T-cell (primary cell): Measurements from ENCODE around the gene KCNG2. TPM values are rescaled to one million over a fixed set of nuclear protein-coding genes. Genes with fewer than 3 reads are reported as not detected.

Experiments used
- ATAC-seq, 4 experiments: fragments of 200-7000 bp in 3 of 4; fragments of 150-1000 bp in 1 of 4; cut with Tn5 transposase; replicated peaks in 1 of 4; 1 replicate in 3 of 4; 2 replicates in 1 of 4; pipeline ENCODE4 v1.10.0; 2021; ENCODE audit warnings: moderate library complexity in 3 of 4, mild to moderate bottlenecking in 2 of 4, moderate number of reproducible peaks in 1 of 4
- CTCF ChIA-PET, 2 donors: fragments of 300-600 bp; sonication (Branson Sonifier 250); formaldehyde crosslinking; loops; one replicate each; lab custom pipeline; 2022; ENCODE audit warnings: antibody characterized with exemption in 2 of 2; lab: Charles Lee
- POLR2A ChIA-PET, 2 donors: fragments of 300-600 bp; sonication (Branson Sonifier 250); formaldehyde crosslinking; loops; one replicate each; lab custom pipeline; 2022; ENCODE audit warnings: antibody characterized with exemption in 2 of 2; lab: Charles Lee
- DNase-seq, 35 experiments: peaks; one replicate each; pipeline versions ENCODE4 v3.0.0 to v3.0.0-alpha.2; 2013 to 2023
- H3K27ac ChIP-seq: one replicate; pipeline ENCODE4 v1.5.1; 2013; ENCODE audit warnings: low read length
- H3K27me3 ChIP-seq, 2 experiments: replicated peaks in 1 of 2; 1 replicate in 1 of 2; 2 replicates in 1 of 2; pipeline versions ENCODE4 v1.6.1 to v1.7.0; 2013; ENCODE audit warnings: low read length in 1 of 2, mixed read lengths in 1 of 2; ENCODE audit not compliant: control insufficient read depth in 2 of 2, insufficient read depth in 2 of 2; ENCODE audit errors: extremely low read depth in 1 of 2
- H3K36me3 ChIP-seq, 2 donors: 1 replicate in 1 of 2; 2 replicates in 1 of 2; pipeline versions ENCODE4 v1.6.1 to v1.7.0; 2013; ENCODE audit warnings: low read length in 1 of 2; ENCODE audit not compliant: control insufficient read depth in 2 of 2, insufficient read depth in 1 of 2; ENCODE audit errors: extremely low read depth in 1 of 2
- H3K4me1 ChIP-seq, 2 experiments: 1 replicate in 1 of 2; 2 replicates in 1 of 2; pipeline versions ENCODE4 v1.6.1 to v1.7.0; 2013; ENCODE audit warnings: low read length in 2 of 2, mixed read lengths in 1 of 2; ENCODE audit not compliant: insufficient read depth in 2 of 2, control insufficient read depth in 1 of 2; ENCODE audit errors: extremely low read depth in 1 of 2
- H3K4me3 ChIP-seq, 2 donors: 1 replicate in 1 of 2; 2 replicates in 1 of 2; pipeline versions ENCODE4 v1.5.1 to v1.7.0; 2013; ENCODE audit warnings: mild to moderate bottlenecking in 2 of 2, low read length in 1 of 2, moderate library complexity in 1 of 2; ENCODE audit not compliant: control insufficient read depth in 1 of 2; ENCODE audit errors: extremely low read depth in 1 of 2
- H3K9me3 ChIP-seq: 2 replicates; pipeline ENCODE4 v1.7.0; 2013
- H3K27ac Mint-ChIP-seq, 2 donors: one replicate each; pipeline ENCODE4 v1.8.0; 2020 to 2021; ENCODE audit warnings: mild to moderate bottlenecking in 2 of 2, mixed read lengths in 2 of 2
- H3K27me3 Mint-ChIP-seq, 2 donors: one replicate each; pipeline ENCODE4 v1.8.0; 2021 to 2022; ENCODE audit warnings: mixed read lengths in 2 of 2
- H3K36me3 Mint-ChIP-seq: one replicate; pipeline ENCODE4 v1.8.0; 2021; ENCODE audit warnings: mixed read lengths
- H3K4me1 Mint-ChIP-seq, 3 donors: one replicate each; pipeline ENCODE4 v1.8.0; 2020 to 2022; ENCODE audit warnings: mixed read lengths in 3 of 3, mild to moderate bottlenecking in 1 of 3
- H3K4me3 Mint-ChIP-seq, 3 donors: one replicate each; pipeline ENCODE4 v1.8.0; 2020 to 2022; ENCODE audit warnings: mild to moderate bottlenecking in 3 of 3, mixed read lengths in 3 of 3, moderate library complexity in 3 of 3
- H3K9me3 Mint-ChIP-seq, 3 donors: one replicate each; pipeline ENCODE4 v1.8.0; 2020 to 2022; ENCODE audit warnings: mixed read lengths in 3 of 3
- WGBS: methylation state at CpG from one replicate; pipeline ENCODE4 v1.1.5; 2013; ENCODE audit warnings: missing lambda C conversion rate; ENCODE audit not compliant: insufficient coverage; 5-methylcytosine and 5-hydroxymethylcytosine counted together
- total RNA-seq, 35 experiments: library from RNA in 6 of 35; stranded (reverse) in 6 of 35; fragments of 120-200 nt in 1 of 35; gene quantifications; one replicate each; pipeline versions ENCODE4 v1.2.1 to v1.2.4 and lab custom pipeline; 2013 to 2026

KCNG2 gene
- total RNA-seq, 5 donors from 2014 or later (not counting 1 experiment from before 2014, with no cell fraction given): not detected

GRCh38 chr18:79756826-79757225, 40.9 kb upstream of the KCNG2 start:
- Histone ChIP-seq H3K36me3 (peaks cover 29 to 32% of the 10 kb centered on the region in 2 donors), H3K27ac (no peak overlapping the region), H3K27me3 (no peaks in the 10 kb centered on the region), H3K4me1 (no peaks in the 10 kb centered on the region), H3K4me3 (no peak overlapping the region), H3K9me3 (peaks cover 6% of the 10 kb centered on the region)
- Mint-ChIP-seq H3K4me1 (no peaks in the 10 kb centered on the region), H3K36me3 (peaks cover 57% of the 10 kb centered on the region), H3K27me3 (no peaks in the 10 kb centered on the region), H3K9me3 (peaks cover 10 to 46% (median 42%) of the 10 kb centered on the region in 3 donors), H3K27ac (no peak overlapping the region), H3K4me3 (no peak overlapping the region)
- DNase-seq (no peak), ATAC-seq (no peak)
- 100% methylated on average over 1 of the region's 11 CpGs for WGBS
- POLR2A ChIA-PET: no interaction called here
- CTCF ChIA-PET: no interaction called here

- Mint-ChIP-seq H3K27me3 (no peaks in the 10 kb centered on the region), H3K27ac (no peak overlapping the region), H3K4me1 (no peaks in the 10 kb centered on the region), H3K4me3 (no peak overlapping the region), H3K36me3 (peaks cover 38% of the 10 kb centered on the region), H3K9me3 (peaks cover 13 to 57% (median 47%) of the 10 kb centered on the region in 3 donors)
- Histone ChIP-seq H3K4me1 (no peaks in the 10 kb centered on the region), H3K36me3 (peaks cover 6 to 9% of the 10 kb centered on the region in 2 donors), H3K27me3 (peaks cover 0 to 4% of the 10 kb centered on the region in 2 experiments), H3K9me3 (peaks cover 6% of the 10 kb centered on the region), H3K27ac (no peak overlapping the region), H3K4me3 (no peak overlapping the region)
- ChIA-PET POLR2A (no interaction called here), CTCF (no interaction called here)
- DNase-seq (no peak), ATAC-seq (no peak)
- no CpG with 5 or more reads among the region's 1 CpG for WGBS
Measured at GRCh38 chr18:79760348-79760747, 37.4 kb upstream of the KCNG2 start.

GRCh38 chr18:79760881-79761280, 36.9 kb upstream of the KCNG2 start:
- Histone ChIP-seq H3K36me3 (peaks cover under 1 to 4% of the 10 kb centered on the region in 2 donors), H3K4me1 (no peaks in the 10 kb centered on the region), H3K9me3 (peaks cover 6% of the 10 kb centered on the region), H3K27me3 (peaks cover 0 to 8% of the 10 kb centered on the region in 2 experiments), H3K4me3 (no peak overlapping the region), H3K27ac (no peak overlapping the region)
- Mint-ChIP-seq H3K36me3 (peaks cover 34% of the 10 kb centered on the region), H3K27me3 (peaks cover 3 to 4% of the 10 kb centered on the region in 2 donors), H3K4me1 (no peaks in the 10 kb centered on the region), H3K4me3 (no peak overlapping the region), H3K27ac (no peak overlapping the region), H3K9me3 (peaks cover 13 to 57% (median 47%) of the 10 kb centered on the region in 3 donors)
- no peak for DNase-seq
- no CpG with 5 or more reads among the region's 1 CpG for WGBS
- CTCF ChIA-PET: no interaction called here
- POLR2A ChIA-PET: no interaction called here
- no peak for ATAC-seq

GRCh38 chr18:79763407-79763806, 34.3 kb upstream of the KCNG2 start:
- ATAC-seq: no peak
- Mint-ChIP-seq H3K9me3 (peaks cover 21 to 46% (median 36%) of the 10 kb centered on the region in 3 donors), H3K27ac (no peak overlapping the region), H3K27me3 (peaks cover 5 to 16% of the 10 kb centered on the region in 2 donors), H3K36me3 (peaks cover 9% of the 10 kb centered on the region), H3K4me1 (no peaks in the 10 kb centered on the region), H3K4me3 (no peak overlapping the region)
- Histone ChIP-seq H3K27me3 (peaks cover 0 to 23% of the 10 kb centered on the region in 2 experiments), H3K27ac (no peak overlapping the region), H3K4me3 (no peak overlapping the region), H3K4me1 (no peaks in the 10 kb centered on the region), H3K9me3 (peaks cover 6% of the 10 kb centered on the region), H3K36me3 (no peaks in the 10 kb centered on the region)
- ChIA-PET POLR2A (no interaction called here), CTCF (no interaction called here)
- DNase-seq: no peak

- no peak for ATAC-seq
- Mint-ChIP-seq H3K9me3 (peaks cover 18 to 42% (median 30%) of the 10 kb centered on the region in 3 donors), H3K27me3 (peaks cover 5 to 16% of the 10 kb centered on the region in 2 donors), H3K4me1 (no peaks in the 10 kb centered on the region), H3K36me3 (peaks cover 6% of the 10 kb centered on the region), H3K4me3 (no peak overlapping the region), H3K27ac (no peak overlapping the region)
- no peaks in the 10 kb centered on the region for H3K36me3 ChIP-seq
- H3K27ac ChIP-seq: no peak overlapping the region
- POLR2A ChIA-PET: no interaction called here
- peaks cover 0 to 25% of the 10 kb centered on the region in 2 experiments for H3K27me3 ChIP-seq
- no peak overlapping the region for H3K4me3 ChIP-seq
- WGBS: 75% methylated on average over 3 of the region's 6 CpGs
- CTCF ChIA-PET: no interaction called here
- H3K4me1 ChIP-seq: no peaks in the 10 kb centered on the region
- DNase-seq: no peak
- H3K9me3 ChIP-seq: peaks cover under 1% of the 10 kb centered on the region
Measured at GRCh38 chr18:79764131-79764530, 33.6 kb upstream of the KCNG2 start.

- POLR2A ChIA-PET: no interaction called here
- no peak for DNase-seq
Measured at GRCh38 chr18:79765491-79766245, 32.1 kb upstream of the KCNG2 start.

More at GRCh38 chr18:79765491-79766245, 32.1 kb upstream of the KCNG2 start:
- Histone ChIP-seq H3K27me3 (peaks cover 0 to 32% of the 10 kb centered on the region in 2 experiments), H3K36me3 (no peaks in the 10 kb centered on the region), H3K4me3 (no peak overlapping the region), H3K27ac (no peak overlapping the region), H3K9me3 (no peaks in the 10 kb centered on the region), H3K4me1 (no peaks in the 10 kb centered on the region)
- H3K4me1 Mint-ChIP-seq: no peaks in the 10 kb centered on the region
- WGBS: 65% methylated on average over 13 of the region's 14 CpGs
- no peak for ATAC-seq
- H3K27ac Mint-ChIP-seq: no peak overlapping the region
- no peaks in the 10 kb centered on the region for H3K36me3 Mint-ChIP-seq
- no peak overlapping the region for H3K4me3 Mint-ChIP-seq
- H3K9me3 Mint-ChIP-seq: peaks cover 14 to 29% (median 22%) of the 10 kb centered on the region in 3 donors
- CTCF ChIA-PET: no interaction called here
- H3K27me3 Mint-ChIP-seq: peaks cover 9 to 16% of the 10 kb centered on the region in 2 donors
